ENCODE measurements around the gene THRB.

THRB gene

DNA sequence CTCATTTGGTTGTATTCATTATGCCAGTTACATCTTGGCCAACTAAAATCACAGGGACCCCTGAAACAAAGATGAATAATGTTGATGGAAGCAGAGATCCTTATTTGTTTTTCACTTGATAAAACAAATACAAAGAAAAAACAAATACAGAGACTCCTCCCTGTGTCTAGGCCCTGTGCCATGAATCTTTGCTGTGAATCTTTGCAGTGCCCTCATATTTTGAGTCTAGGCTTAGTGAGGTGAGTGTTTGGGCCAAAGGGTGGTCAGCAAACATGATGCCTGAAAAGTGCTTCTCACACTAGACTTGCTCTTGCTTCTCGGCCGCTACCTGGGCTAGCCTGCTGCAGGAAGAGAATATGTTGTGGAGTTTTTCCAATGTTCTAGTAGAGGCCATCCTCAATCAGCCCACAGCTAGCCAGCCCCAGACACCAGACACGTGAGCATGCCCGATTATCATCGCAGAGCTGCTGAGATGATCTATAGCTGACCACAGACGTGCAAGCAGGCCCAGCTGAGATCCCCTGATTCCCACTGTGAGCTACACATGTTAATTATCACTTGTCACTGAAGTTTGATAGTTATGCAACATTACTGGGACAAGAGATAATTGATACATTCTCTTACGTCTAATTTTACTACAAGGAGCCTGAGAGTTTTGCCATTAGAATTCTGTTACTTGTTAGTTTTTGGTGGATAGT is 191.4 kb downstream of the THRB start:
- DNase-seq (ENCODE audit: low read depth), result no peak

DNA sequence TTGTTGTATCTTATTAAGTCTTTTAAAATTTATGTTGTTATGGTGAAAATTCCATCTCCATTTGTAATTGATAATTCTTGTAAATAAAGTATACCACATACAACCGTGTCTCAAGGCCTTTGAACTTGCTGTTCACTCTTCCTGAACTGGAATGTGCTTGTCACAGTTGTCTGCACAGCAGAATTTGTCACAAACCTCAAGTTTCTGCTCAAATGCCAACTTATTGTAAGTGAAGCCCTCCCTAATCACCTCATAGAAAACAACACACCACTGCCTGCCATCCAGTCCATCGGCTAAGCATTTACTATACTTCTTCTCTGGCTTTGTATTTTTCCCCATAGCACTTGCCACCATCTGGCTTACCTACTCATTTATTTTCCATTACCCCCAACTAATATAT is 192.3 kb downstream of the THRB start:
- no peak for DNase-seq (ENCODE audit: low read depth)

DNA sequence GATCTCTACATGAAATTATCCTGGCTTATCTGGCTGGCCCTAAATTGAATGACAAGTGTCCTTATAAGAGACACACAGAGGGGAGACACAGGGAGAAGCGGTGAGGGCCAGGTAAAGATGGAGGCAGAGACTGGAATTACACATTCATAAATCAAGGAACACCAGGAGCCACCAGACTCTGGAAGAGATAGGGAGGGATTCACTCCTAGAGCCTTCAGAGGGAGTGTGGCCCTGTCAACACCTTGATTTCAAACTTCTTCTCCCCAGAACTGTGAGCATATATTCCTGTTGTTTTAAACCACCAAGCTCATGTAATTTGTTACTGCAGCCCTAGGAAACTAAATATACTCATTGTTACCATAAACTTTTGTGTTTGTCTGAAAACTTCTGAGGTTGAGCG is 193.7 kb downstream of the THRB start:
- no peak for DNase-seq (ENCODE audit: low read depth)

DNA sequence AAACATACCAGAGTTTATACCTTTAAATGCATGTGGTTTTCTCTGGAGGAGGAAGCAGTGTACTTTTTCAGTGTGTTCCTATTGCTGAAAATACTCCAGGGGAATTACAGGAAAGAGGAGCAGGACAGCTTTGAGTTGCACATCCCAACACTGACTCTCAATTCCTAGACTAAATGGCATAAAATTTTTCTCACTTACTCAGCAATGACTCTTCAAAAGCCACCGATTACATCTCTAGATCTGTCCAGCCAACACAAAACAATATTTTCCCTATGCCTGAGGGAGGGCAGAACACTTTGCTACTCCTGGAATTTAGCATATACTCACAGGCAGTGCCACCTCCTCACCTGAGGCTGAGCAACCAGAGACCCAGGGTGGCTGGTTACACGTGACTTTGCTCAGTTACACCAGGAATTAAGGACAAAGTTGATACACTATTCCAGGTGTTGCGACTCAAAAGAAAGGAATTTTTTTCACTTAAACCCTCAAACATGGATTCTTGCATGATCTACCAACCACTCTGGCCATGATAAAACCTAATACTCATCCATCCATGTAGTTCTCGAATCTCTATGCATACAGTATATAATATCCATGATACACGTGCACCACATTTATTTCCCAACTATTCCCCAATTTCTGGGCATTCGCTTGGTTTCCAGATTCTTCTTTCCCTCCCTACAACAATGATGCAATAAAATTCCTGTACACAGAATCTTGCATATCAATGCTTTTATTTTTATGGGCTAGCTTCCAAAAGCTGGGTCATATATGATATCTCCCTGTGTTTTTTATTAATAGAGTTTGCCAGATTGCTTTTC is 194.6 kb downstream of the THRB start:
- DNase-seq (ENCODE audit: low read depth), result peak; percentile 44

DNA sequence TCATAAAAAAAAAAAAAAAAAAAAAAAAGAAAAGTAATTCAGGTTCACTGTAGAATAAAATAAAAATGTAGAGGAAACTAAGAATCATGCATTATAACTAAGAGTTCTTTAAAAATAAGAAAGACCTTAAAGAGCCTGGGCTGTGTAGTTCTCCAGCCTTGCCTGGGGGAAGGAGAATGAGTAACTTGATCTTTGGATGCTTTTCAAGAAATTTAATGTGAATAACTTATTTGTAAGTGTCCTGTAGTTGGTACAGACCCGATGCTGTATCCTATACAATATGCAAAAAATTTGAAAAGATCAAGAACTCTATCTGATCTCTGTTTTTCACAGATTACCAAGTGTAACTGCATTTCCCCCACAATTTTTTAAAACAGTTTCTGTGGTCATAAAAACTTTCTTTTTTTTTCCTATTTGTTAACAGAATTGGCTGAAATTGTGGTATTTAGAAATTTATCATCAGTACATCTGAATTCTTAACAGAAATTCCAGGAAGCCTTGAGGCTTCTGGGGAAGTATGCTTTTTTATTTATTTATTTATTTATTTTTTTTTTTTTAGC is 195.3 kb downstream of the THRB start:
- no peak for DNase-seq (ENCODE audit: low read depth)

DNA sequence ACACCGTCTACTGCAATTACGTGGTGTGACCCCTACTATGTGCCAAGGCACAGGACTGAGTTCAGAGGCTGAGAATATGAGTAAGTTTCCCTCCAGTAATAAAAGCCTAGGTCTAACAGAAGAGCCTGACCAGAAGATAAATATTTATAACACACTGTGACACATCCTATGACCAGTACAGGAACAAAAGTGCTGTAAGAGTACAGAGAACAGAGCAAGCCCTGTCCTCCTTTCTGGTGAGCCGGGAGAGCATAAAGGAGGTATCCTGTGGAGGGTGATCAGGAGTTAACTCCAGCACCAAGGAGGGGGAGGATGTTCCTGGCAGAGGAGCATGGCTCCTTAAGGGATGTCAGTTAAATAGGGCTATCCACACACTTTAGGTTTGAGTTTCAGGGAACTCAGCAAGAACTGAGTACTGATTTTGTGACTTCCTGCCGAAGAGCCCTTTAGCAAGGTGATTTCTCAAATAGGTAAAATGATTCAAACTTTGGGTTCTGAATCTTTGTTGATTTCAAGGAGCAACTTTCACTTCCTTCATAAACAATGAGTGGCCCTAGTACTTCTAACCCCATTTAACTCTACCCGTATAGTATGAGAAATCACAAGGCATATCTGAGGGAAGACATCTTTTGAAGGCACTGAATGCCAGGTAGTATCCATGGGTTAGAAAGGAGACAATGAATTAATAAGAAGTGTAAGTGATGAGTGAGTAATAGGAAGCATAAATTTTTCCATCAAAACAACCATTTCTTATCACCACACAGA is 198.0 kb downstream of the THRB start:
- no peak for DNase-seq (ENCODE audit: low read depth)

DNA sequence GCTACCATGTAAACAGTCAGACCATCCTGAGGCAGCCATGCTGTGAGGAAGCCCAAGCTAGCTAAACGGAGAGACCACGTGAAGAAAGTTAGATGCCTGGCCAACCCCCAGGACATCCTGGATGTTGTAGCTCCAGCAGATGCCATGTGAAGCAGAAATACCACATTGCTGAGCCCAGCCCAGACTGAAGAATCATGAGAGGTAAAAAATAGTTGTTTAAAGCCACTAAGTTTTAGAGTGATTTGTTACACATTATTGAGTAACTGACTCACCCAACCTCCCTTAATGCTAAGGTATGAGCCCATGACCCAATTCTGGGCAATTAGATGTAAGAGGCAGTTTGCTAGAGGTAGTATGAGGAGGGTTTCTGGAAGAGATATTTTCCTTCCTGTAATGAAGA is 200.5 kb downstream of the THRB start:
- DNase-seq (ENCODE audit: low read depth), result no peak

DNA sequence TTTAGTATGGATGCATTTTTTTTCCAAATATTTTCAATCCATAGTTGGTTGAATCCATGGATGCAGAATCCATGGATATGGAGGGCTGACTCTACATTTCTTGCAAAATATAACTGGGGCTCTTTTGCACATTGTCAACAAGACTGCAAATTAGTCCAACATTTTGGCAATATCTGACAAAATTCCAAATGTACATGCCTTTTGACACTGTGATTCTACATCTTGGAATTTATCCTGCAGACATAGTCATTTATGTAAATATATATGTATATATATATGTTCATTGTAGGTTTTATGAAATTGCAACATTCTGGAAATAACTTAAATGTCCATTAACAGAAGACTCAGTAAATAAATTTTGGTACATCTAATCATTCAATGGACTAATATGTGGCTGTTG is 203.0 kb downstream of the THRB start:
- DNase-seq (ENCODE audit: low read depth), result no peak

DNA sequence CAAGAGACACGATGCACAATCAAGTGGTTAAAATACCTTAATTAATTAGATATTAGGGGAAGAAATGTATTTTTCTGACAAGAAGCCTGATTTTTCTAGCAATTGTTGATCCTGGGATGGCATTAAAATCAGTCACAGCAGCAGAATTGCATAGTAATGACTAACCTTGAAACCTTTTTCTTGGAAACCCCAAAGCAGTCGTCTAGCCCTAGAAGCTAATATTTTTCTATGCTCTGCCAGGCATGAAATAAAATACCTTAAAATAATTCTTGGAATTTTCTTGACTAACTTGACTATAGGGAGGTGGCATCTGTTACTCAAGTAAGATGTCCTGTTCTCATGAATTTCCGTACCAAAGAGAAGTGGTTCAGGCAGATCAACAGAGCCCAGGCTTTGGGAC is 204.1 kb downstream of the THRB start:
- DNase-seq (ENCODE audit: low read depth), result no peak

DNA sequence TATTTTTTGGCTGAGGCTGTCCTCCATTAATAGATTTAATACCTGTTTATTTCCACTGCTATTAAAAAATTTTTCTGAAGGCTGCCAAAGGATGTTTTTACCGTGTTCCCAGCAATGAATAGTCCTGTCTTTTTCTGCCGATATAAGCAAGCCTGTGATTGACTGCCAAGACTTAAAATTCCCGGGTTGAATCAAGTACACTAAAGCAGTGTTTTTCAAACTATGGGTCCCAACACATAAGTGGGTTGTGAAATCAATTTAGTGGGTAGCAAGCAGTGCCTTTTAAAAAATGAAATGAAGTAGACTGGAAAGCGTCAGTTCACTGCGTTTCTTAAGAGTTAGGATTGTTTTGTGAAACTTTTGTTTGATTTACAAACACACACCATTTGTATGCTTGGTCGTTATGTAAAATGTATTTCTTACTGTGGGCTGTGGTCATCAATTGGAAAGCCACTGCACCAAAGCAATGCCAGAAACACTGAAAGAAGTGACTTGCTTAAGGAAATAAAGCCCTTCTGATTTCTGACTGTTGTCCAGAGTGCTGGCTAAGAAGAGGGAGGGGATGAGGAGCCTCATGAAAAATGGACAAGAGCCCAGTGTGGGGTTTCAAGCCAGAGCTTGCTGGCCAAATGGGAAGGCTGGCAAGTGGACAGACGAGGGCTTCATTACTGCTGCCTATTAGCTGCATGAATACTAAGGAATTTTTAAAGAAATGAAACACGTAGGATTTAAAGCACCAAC is 206.0 kb downstream of the THRB start:
- DNase-seq (ENCODE audit: low read depth), result peak; percentile 7

DNA sequence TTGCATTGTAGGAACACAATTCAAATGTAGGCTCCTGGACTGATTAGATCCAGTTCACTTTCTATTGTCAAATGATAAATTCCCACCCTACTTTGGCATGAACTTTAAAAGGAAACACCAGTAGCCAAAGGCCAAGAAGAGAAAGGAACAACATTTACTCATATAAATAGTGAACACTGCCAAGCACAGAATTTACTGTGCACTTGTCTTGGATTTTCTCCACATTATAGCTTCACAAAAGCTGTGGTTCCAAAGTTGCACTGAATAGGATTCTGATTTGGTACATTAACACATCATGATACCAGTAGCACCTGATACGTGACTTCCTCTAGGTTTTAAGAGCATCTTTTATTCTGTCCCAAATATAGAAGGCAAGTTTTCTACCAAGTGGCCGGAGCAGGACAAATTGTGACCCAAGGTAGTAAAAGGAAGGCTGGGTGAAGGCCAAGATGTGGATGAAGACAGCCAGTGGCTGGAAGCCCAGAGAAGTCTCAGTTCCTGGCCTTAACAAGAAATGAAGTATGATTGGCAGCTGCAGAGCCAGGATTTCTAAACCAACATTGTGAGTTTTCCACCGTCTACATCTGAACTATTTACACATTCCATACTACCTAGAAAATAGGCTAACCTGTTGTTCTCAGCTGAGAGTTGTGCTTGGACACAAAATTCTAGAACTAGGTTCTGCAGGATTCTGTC is 206.7 kb downstream of the THRB start:
- DNase-seq (ENCODE audit: low read depth), result no peak

DNA sequence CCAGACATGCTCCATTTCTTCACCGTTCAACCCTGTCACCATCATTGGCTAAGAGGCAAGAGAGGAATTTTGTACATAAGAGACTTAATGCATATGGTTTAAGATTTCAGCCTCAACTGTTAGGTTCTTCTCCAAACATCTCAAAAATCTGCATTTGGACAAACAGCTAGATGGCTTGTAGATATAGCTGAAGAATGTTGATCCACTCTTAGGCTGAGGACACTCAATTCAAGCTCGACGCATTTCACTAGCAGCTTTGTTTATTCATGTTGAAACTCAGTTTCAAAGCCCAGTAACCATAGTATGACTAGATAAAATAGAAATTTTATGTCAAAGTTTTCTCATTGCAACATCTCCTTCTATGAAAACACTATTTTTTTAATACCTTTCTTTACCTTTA is 208.2 kb downstream of the THRB start:
- no peak for DNase-seq (ENCODE audit: low read depth)

DNA sequence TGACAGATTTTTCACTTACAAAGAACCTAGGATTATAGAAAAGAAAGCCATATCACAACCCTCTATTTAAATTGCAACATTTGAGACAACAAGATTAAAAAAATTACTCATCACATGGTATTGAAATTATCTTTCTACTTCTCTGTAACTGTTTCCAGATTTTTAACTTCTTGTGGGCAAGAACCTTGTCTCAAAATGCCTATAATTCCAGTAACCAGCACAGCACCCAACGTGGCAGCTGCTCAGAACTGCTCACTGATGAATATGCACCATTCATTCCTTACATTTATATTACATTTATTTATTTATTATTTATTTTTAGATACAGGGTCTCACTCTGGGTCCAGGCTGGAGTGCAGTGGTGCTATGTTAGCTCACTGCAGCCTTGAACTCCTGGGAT is 216.1 kb downstream of the THRB start:
- no peak for DNase-seq (ENCODE audit: low read depth)

DNA sequence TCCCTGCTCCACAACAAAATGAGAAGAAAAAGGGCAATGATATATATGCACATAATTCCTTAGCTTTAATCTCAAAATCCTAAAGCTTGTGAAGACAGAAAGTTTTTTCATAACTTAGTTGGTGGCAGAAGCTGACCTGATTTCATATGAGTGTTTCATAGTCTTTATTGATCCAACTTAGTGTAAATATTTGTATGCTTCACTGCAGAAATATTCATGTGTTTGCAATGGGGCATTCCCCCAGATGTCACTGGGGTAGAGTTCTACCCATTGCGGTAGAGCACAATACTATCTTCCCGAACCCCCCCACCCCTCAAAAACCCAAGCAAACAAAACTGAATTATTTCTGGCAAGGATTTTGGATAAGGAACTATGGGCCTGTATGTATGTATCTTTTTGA is 221.2 kb downstream of the THRB start:
- DNase-seq (ENCODE audit: low read depth), result no peak

DNA sequence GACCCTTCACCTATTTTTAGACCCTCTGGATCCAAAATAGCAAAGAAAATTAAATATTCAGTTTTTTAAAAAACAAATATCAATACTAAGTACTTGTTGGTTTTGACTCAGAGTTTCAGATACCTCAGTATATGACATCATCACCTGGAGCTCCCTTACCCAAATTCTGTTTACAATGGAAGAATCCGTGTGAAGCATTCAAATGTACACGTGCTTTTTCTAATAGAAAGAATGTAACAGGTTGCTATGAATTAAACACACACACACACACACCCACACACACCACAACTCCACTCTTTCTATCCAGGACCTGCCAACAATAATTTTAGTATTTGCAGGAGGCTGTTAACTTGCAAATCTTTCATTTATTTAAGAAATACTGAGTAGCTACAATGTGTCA is 221.8 kb downstream of the THRB start:
- no peak for DNase-seq (ENCODE audit: low read depth)

DNA sequence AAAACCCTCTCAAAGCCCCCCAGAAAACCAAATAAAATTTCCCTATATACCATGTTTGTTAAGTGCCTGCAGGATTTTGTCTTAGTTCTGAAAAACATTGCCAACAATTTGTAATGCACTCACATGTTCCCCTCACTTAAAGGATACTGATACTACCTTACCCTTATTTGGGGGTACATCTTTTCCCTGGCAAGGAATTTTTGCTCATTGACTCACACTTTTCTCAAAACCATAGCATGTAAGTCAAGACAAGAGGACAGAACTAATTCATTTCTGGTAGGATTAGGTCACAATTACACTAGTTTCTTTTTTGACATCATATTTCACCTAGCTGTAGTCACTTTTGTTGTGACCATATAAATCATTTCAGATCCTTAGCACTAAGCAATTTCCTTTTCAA is 222.2 kb downstream of the THRB start:
- DNase-seq (ENCODE audit: low read depth), result no peak

DNA sequence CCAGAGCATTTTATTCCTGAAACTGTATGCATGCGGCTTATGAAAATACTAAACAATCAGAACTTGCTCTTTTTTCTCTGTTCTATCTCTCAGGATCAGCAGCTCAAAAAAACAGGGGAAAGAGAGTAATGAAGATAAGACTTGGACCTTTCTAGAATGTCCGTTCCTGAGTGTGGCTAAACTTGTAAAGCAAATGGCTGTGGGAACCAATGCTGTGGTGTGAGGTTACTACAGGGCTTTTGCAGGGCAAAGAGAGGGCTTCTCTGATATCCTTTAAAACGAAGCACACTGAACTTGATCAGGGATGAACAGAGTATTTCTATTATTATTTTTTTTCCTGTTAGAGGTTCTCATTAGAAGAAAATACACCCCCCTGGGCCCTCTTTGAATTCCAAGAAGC is 223.4 kb downstream of the THRB start:
- no peak for DNase-seq (ENCODE audit: low read depth)

DNA sequence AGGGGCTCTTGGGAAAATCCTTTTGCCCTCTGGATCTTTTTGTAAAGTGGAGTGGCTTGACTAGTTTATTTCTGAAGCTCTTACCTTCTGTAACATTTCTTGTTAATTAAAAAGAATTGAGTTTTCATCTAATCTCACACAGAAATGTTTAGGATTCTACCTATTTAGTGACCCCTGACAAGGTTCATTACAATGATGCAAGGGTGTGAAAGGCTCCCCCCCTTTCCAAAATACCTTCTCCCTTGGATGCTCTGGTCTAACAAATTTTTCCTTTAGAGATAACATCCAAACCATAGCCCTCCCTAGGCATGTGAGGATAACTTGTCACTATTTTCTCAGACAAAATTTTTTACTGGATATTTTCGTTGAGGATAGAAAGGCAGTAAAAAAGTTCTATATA is 223.9 kb downstream of the THRB start:
- no peak for DNase-seq (ENCODE audit: low read depth)

DNA sequence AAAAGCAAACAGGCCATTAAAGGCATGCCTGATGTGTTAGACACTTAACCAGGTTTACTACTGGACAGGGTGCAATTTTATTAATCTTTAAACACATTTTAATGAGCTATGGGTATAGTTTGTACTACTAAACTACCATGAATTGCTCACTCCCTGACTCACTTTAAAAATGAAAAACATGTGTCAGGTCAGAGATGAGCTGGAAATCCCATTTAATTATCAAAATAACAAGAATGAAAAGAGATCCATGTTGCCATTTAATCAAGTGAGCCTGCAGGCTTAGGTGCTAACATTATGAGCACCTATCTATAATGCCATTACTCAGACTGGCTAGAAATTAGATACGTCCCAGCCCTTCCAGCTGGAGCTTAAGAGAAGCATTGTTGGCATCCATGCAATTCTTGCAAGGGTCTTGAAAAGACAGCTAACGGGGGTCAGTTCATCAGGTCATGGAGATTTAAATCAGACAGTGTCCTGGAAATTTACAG is 224.4 kb downstream of the THRB start:
- no peak for DNase-seq (ENCODE audit: low read depth)

DNA sequence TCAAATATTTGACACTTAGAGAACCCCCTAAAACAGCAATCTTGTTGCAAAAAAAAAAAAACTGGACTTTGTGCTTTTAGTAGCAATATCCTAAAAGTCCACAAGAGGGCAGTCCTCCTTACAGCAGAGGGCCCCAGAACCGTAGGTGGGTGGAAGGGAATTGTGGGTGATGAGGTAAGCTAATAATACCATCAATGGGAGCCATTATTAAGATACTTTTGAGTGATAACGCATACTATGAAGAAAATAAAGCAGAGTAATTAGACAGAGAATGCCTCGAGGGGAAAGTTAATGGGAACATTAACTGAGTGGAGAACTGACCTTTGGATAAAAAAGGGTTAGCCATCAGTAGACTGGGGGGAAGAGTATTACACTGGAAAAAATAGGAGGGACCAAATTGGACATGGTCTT is 229.9 kb downstream of the THRB start:
- DNase-seq (ENCODE audit: low read depth), result peak; percentile 34

DNA sequence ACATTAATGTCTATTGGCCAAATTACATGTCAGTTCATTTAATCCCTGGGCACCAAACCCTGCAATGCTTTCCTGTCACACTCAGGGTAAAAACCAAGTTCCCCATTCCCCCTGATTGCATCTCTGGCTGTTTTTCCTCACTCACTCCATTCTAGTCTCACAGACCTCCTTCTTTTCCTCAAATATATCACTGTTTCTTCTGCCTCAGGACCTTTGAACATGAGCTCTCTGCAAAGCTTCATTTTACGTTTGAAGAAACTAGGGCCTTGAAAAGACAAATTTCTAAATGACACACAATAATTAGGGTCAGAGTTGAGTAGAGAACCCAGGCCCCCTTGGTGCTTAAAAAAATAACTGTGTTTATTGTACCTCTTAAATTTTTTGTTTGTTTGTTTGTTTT is 230.6 kb downstream of the THRB start:
- DNase-seq (ENCODE audit: low read depth), result no peak

Data from fibroblast of gingiva (primary cell).